ENCODE data around the gene LAMC2. TPM values are rescaled to one million over a fixed set of nuclear protein-coding genes. Genes with fewer than 3 reads are reported as not detected.
A peak's percentile ranks its signal among the peaks of the same experiment; 100 is the strongest.
"Not testable (repeated sequence)": the region's sequence is repeated elsewhere in the genome, so short reads cannot be mapped to it uniquely, and the experiment has no call there.

Gene LAMC2
- polyA plus RNA-seq, 1 donor: 33.4 TPM

DNA sequence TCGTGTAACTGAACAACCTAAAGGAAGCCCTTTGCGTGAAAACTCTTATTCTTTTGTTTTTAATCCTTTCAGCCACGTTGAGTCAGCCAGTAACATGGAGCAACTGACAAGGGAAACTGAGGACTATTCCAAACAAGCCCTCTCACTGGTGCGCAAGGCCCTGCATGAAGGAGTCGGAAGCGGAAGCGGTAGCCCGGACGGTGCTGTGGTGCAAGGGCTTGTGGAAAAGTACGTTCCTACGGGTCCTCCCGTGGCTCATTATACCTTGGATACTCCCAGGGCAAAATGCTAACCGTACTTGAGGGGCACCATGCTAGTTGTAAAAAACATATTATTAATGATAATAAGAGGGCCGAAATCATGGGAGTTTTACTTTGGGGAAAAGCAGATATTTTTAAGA lies 49.4 kb downstream of the LAMC2 start:
- WGBS (ENCODE audit: insufficient coverage, low lambda C conversion rate): 95% methylated on average over 8 of the region's 14 CpGs
- no peaks in the 10 kb centered on the region for H3K9me3 ChIP-seq (ENCODE audit: control insufficient read depth, low read depth, low read length)
- DNase-seq: no peak
- peaks cover 31% of the 10 kb centered on the region for H3K4me1 ChIP-seq (ENCODE audit: control insufficient read depth, insufficient read depth, low read length)
- peaks cover 40% of the 10 kb centered on the region for H3K36me3 ChIP-seq (ENCODE audit: control insufficient read depth, insufficient read depth, low read length)
- H3K4me3 ChIP-seq (ENCODE audit: low read length): no peak overlapping the region
- H3K27me3 ChIP-seq (ENCODE audit: control insufficient read depth, insufficient read depth, low read length): no peaks in the 10 kb centered on the region
- peak overlapping the region; percentile 80 for H3K27ac ChIP-seq (ENCODE audit: low read length)

DNA sequence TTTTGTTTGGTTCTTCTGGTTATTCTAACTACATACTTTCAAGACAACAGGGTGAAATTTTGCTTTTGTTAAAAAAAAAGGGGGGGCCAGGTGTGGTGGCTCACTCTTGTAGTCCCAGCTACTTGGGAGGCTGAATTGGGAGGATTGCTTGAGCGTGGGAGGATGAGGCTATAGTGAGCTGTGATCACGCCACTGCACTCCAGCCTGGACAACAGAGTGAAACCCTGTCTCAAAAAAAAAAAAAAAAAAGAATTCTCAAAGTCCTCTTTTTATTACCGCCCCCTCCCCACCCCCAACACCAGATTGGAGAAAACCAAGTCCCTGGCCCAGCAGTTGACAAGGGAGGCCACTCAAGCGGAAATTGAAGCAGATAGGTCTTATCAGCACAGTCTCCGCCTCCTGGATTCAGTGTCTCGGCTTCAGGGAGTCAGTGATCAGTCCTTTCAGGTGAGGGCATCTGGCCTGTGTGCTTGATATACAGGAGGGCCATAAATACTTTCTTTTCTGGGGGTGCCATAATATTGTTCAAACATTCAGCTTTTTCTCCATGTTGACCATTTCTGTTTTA lies 50.2 kb downstream of the LAMC2 start:
- Histone ChIP-seq H3K36me3 (ENCODE audit: control insufficient read depth, insufficient read depth, low read length) (peaks cover 40% of the 10 kb centered on the region), H3K9me3 (ENCODE audit: control insufficient read depth, low read depth, low read length) (no peaks in the 10 kb centered on the region), H3K4me1 (ENCODE audit: control insufficient read depth, insufficient read depth, low read length) (peaks cover 32% of the 10 kb centered on the region), H3K27ac (ENCODE audit: low read length) (peak overlapping the region; percentile 80), H3K4me3 (ENCODE audit: low read length) (no peak overlapping the region), H3K27me3 (ENCODE audit: control insufficient read depth, insufficient read depth, low read length) (no peaks in the 10 kb centered on the region)
- WGBS (ENCODE audit: insufficient coverage, low lambda C conversion rate): no CpG with 5 or more reads among the region's 6 CpGs
- peak; percentile 82 to 89 for DNase-seq

DNA sequence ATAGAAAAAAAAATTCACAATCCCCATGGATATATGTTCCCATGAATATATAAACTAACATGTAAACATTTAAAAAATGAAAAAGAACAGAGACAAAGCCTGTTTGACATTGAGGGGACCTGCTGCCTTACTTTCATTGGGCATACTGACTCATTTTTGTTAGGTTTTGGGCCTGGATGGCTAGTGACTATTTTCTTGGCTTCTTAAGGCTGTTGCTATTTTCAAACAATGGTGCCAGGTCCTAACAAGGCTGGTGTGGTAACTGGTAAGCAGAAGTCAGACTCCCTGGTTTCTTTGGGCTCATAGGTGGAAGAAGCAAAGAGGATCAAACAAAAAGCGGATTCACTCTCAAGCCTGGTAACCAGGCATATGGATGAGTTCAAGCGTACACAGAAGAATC lies 51.0 kb downstream of the LAMC2 start:
- WGBS (ENCODE audit: insufficient coverage, low lambda C conversion rate): no CpG with 5 or more reads among the region's 2 CpGs
- Histone ChIP-seq H3K27me3 (ENCODE audit: control insufficient read depth, insufficient read depth, low read length) (no peaks in the 10 kb centered on the region), H3K36me3 (ENCODE audit: control insufficient read depth, insufficient read depth, low read length) (peaks cover 38% of the 10 kb centered on the region), H3K4me3 (ENCODE audit: low read length) (no peak overlapping the region), H3K9me3 (ENCODE audit: control insufficient read depth, low read depth, low read length) (no peaks in the 10 kb centered on the region), H3K27ac (ENCODE audit: low read length) (peak overlapping the region; percentile 68), H3K4me1 (ENCODE audit: control insufficient read depth, insufficient read depth, low read length) (peaks cover 40% of the 10 kb centered on the region)
- no peak for DNase-seq

DNA sequence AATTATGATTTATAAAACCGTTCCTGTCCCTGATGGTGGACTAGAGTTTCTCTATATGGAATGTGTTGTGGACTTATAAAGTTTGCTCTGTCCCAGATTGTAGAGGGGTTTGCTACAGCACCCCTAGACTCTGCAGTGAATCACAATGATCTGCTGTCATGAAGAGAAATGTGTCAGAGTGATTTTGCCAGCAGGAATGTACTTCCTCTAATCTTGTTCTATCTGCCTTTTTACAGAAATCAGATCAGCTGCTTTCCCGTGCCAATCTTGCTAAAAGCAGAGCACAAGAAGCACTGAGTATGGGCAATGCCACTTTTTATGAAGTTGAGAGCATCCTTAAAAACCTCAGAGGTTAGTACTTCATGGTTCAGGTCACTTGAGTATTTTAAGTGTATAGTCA lies 52.0 kb downstream of the LAMC2 start:
- Histone ChIP-seq H3K4me3 (ENCODE audit: low read length) (no peak overlapping the region), H3K27me3 (ENCODE audit: control insufficient read depth, insufficient read depth, low read length) (no peaks in the 10 kb centered on the region), H3K27ac (ENCODE audit: low read length) (no peak overlapping the region), H3K36me3 (ENCODE audit: control insufficient read depth, insufficient read depth, low read length) (peaks cover 27% of the 10 kb centered on the region), H3K4me1 (ENCODE audit: control insufficient read depth, insufficient read depth, low read length) (peaks cover 51% of the 10 kb centered on the region), H3K9me3 (ENCODE audit: control insufficient read depth, low read depth, low read length) (no peaks in the 10 kb centered on the region)
- no peak for DNase-seq
- 100% methylated on average over 1 of the region's 2 CpGs for WGBS (ENCODE audit: insufficient coverage, low lambda C conversion rate)

DNA sequence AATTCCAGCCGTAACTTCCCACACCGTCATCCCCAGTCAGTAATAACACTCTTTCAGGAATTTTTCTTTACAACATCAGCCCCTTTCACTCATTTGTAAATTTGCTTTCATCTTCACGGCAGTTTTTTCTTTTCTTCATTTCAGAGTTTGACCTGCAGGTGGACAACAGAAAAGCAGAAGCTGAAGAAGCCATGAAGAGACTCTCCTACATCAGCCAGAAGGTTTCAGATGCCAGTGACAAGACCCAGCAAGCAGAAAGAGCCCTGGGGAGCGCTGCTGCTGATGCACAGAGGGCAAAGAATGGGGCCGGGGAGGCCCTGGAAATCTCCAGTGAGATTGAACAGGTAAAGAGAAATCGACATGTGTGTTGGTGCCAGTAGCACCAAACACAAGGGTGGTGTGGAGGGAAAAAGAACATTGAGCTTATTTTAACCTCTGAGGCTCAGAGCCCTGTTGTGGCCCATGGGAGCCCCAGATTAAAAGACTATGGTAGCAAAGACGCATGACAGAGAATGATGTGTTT lies 53.2 kb downstream of the LAMC2 start:
- H3K27me3 ChIP-seq (ENCODE audit: control insufficient read depth, insufficient read depth, low read length): no peaks in the 10 kb centered on the region
- H3K36me3 ChIP-seq (ENCODE audit: control insufficient read depth, insufficient read depth, low read length): peaks cover 26% of the 10 kb centered on the region
- H3K4me1 ChIP-seq (ENCODE audit: control insufficient read depth, insufficient read depth, low read length): peaks cover 57% of the 10 kb centered on the region
- H3K4me3 ChIP-seq (ENCODE audit: low read length): no peak overlapping the region
- DNase-seq: no peak
- no peaks in the 10 kb centered on the region for H3K9me3 ChIP-seq (ENCODE audit: control insufficient read depth, low read depth, low read length)
- H3K27ac ChIP-seq (ENCODE audit: low read length): no peak overlapping the region
- WGBS (ENCODE audit: insufficient coverage, low lambda C conversion rate): 87% methylated on average over 4 of the region's 7 CpGs

DNA sequence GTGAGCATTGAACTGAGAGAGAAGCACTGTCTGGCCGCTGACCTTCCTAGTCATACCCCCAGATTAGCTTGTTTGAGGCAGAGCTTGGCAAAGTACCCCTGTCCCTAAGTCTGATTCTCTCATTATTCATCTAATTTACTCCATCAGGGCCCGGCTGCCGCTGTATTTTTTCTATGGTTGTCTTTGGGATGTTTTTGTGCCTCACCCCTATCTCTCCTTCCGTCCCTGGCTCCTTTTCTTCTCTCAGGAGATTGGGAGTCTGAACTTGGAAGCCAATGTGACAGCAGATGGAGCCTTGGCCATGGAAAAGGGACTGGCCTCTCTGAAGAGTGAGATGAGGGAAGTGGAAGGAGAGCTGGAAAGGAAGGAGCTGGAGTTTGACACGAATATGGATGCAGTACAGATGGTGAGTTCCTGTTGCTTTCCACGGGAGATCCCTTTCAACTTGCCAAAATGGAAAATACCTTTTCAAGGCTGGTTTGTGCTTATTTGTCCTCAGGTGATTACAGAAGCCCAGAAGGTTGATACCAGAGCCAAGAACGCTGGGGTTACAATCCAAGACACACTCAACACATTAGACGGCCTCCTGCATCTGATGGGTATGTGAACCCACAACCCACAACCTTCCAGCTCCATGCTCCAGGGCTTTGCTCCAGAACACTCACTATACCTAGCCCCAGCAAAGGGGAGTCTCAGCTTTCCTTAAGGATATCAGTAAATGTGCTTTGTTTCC lies 53.9 kb downstream of the LAMC2 start:
- Histone ChIP-seq H3K9me3 (ENCODE audit: control insufficient read depth, low read depth, low read length) (no peaks in the 10 kb centered on the region), H3K4me3 (ENCODE audit: low read length) (no peak overlapping the region), H3K27me3 (ENCODE audit: control insufficient read depth, insufficient read depth, low read length) (no peaks in the 10 kb centered on the region), H3K27ac (ENCODE audit: low read length) (peak overlapping the region; percentile 43), H3K36me3 (ENCODE audit: control insufficient read depth, insufficient read depth, low read length) (peaks cover 26% of the 10 kb centered on the region), H3K4me1 (ENCODE audit: control insufficient read depth, insufficient read depth, low read length) (peaks cover 56% of the 10 kb centered on the region)
- no peak for DNase-seq
- 50% methylated on average over 2 of the region's 8 CpGs for WGBS (ENCODE audit: insufficient coverage, low lambda C conversion rate)

DNA sequence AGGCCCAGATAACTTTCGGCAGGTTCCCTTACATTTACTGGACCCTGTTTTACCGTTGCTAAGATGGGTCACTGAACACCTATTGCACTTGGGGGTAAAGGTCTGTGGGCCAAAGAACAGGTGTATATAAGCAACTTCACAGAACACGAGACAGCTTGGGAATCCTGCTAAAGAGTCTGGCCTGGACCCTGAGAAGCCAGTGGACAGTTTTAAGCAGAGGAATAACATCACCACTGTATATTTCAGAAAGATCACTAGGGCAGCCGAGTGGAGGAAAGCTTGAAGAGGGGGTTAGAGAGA lies 54.4 kb downstream of the LAMC2 start:
- peak; percentile 27 to 74 for DNase-seq
- peak overlapping the region; percentile 43 for H3K27ac ChIP-seq (ENCODE audit: low read length)
- no peaks in the 10 kb centered on the region for H3K9me3 ChIP-seq (ENCODE audit: control insufficient read depth, low read depth, low read length)
- H3K36me3 ChIP-seq (ENCODE audit: control insufficient read depth, insufficient read depth, low read length): peaks cover 26% of the 10 kb centered on the region
- peaks cover 51% of the 10 kb centered on the region for H3K4me1 ChIP-seq (ENCODE audit: control insufficient read depth, insufficient read depth, low read length)
- WGBS (ENCODE audit: insufficient coverage, low lambda C conversion rate): 80% methylated on average over 1 of the region's 4 CpGs
- no peaks in the 10 kb centered on the region for H3K27me3 ChIP-seq (ENCODE audit: control insufficient read depth, insufficient read depth, low read length)
- no peak overlapping the region for H3K4me3 ChIP-seq (ENCODE audit: low read length)

DNA sequence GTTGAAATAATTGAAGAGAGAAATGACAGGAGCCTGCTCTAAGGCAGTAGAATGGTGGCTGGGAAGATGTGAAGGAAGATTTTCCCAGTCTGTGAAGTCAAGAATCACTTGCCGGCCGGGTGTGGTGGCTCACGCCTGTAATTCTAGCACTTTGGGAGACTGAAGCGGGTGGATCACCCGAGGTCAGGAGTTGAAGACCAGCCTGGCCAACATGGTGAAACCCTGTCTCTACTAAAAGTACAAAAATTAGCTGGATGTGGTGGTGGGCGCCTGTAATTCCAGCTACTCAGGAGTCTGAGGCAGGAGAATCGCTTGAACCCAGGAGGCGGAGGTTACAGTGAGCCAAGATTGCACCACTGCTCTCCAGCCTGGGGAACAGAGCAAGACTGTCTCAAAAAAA lies 54.8 kb downstream of the LAMC2 start:
- not testable (repeated sequence) for H3K4me3 ChIP-seq (ENCODE audit: low read length); H3K9me3 ChIP-seq (ENCODE audit: control insufficient read depth, low read depth, low read length); H3K27me3 ChIP-seq (ENCODE audit: control insufficient read depth, insufficient read depth, low read length); DNase-seq
- Histone ChIP-seq H3K27ac (ENCODE audit: low read length) (peak overlapping the region; percentile 86), H3K36me3 (ENCODE audit: control insufficient read depth, insufficient read depth, low read length) (peaks cover 26% of the 10 kb centered on the region), H3K4me1 (ENCODE audit: control insufficient read depth, insufficient read depth, low read length) (peaks cover 47% of the 10 kb centered on the region)
- no CpG with 5 or more reads among the region's 8 CpGs for WGBS (ENCODE audit: insufficient coverage, low lambda C conversion rate)

DNA sequence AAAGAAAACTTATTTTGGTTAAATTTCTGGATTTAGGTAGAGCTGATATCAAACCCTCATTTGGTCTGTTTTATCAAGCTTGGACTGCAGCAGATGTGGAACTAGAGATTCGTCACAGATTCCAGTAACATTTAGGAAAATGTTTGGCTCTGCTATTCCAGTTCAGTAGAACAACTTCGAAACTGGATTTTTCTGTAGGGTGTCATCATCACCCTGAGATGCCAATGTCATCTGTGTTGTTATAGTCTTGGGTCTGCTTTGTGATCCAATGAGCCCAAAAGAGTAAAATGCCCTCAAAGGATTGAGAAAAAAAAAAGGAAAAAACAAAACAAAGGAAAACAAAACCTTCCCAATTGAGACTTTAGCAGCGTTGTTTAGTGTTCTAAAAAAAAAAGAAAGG lies 55.4 kb downstream of the LAMC2 start:
- Histone ChIP-seq H3K27me3 (ENCODE audit: control insufficient read depth, insufficient read depth, low read length) (no peaks in the 10 kb centered on the region), H3K27ac (ENCODE audit: low read length) (peak overlapping the region; percentile 86), H3K36me3 (ENCODE audit: control insufficient read depth, insufficient read depth, low read length) (peaks cover 26% of the 10 kb centered on the region), H3K4me1 (ENCODE audit: control insufficient read depth, insufficient read depth, low read length) (peaks cover 44% of the 10 kb centered on the region), H3K4me3 (ENCODE audit: low read length) (no peak overlapping the region), H3K9me3 (ENCODE audit: control insufficient read depth, low read depth, low read length) (no peaks in the 10 kb centered on the region)
- no peak for DNase-seq
- WGBS (ENCODE audit: insufficient coverage, low lambda C conversion rate): 75% methylated on average over 2 of the region's 3 CpGs

DNA sequence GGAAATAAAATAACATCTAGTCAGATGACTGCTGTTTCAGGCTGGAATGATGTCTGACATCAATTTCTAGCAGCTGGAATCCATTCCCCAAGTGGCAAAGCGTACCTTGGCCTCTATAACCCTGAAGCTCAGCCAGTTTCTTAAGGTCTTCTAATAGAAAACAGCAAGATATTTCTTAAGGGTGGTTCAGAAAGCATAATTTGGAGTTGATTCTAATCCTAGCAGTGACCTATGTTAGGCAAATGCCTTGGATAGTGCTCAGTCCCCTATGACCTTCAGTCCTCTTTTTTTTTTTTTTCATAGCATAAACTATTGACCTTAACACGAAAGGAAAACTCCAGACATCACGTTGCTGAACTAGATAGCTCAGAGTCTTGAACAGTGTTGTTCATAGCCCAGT lies 56.5 kb downstream of the LAMC2 start:
- no CpG with 5 or more reads among the region's 3 CpGs for WGBS (ENCODE audit: insufficient coverage, low lambda C conversion rate)
- peaks cover 36% of the 10 kb centered on the region for H3K4me1 ChIP-seq (ENCODE audit: control insufficient read depth, insufficient read depth, low read length)
- H3K4me3 ChIP-seq (ENCODE audit: low read length): no peak overlapping the region
- peaks cover 22% of the 10 kb centered on the region for H3K36me3 ChIP-seq (ENCODE audit: control insufficient read depth, insufficient read depth, low read length)
- no peaks in the 10 kb centered on the region for H3K27me3 ChIP-seq (ENCODE audit: control insufficient read depth, insufficient read depth, low read length)
- H3K27ac ChIP-seq (ENCODE audit: low read length): peak overlapping the region; percentile 86
- no peaks in the 10 kb centered on the region for H3K9me3 ChIP-seq (ENCODE audit: control insufficient read depth, low read depth, low read length)
- DNase-seq: no peak
